BJ (cell line): Measurements from ENCODE around the gene MTA1. TPM values are rescaled to one million over a fixed set of nuclear protein-coding genes. Genes with fewer than 3 reads are reported as not detected.

ENCODE experiments used
- CTCF ChIA-PET: fragments of 350-600 bp; formaldehyde crosslinking; extraction: SDS; loops from one replicate; lab custom pipeline; 2021; ENCODE audit warnings: antibody characterized with exemption, inconsistent platforms; lab: Yijun Ruan, JAX
- POLR2A ChIA-PET: fragments of 300-600 bp; sonication (Branson Sonifier 250); formaldehyde crosslinking; extraction: SDS; loops from one replicate; lab custom pipeline; 2021; ENCODE audit warnings: antibody characterized with exemption; lab: Charles Lee
- DNase-seq: peaks from one replicate; pipeline ENCODE4 v3.0.0-alpha.2; 2011; ENCODE audit warnings: low read depth
- H3K27me3 ChIP-seq: 2 replicates; pipeline ENCODE4 v1.6.0; 2011; ENCODE audit warnings: low read length; ENCODE audit not compliant: control insufficient read depth, insufficient read depth
- H3K36me3 ChIP-seq: 2 replicates; pipeline ENCODE4 v1.5.1; 2011; ENCODE audit warnings: low read length; ENCODE audit not compliant: control insufficient read depth, insufficient read depth
- H3K4me3 ChIP-seq: 2 replicates; pipeline ENCODE4 v1.5.1; 2011; ENCODE audit warnings: low read depth, mild to moderate bottlenecking, control low read depth, low read length
- polyA plus RNA-seq: library from polyadenylated mRNA; depleted of rRNA; stranded (reverse); fragments of >200 nt; gene quantifications from 2 replicates; pipeline ENCODE4 v1.2.3, GENCODE V29; 2011
- TF ChIP-seq, protein P1 (sequence below): IDR thresholded peaks from 2 replicates; pipeline ENCODE4 v1.5.1; 2011; ENCODE audit warnings: low read depth, mild to moderate bottlenecking, control low read depth, inconsistent platforms, low read length, moderate library complexity; ENCODE audit not compliant: insufficient read depth

MTA1 gene
- polyA plus RNA-seq, 1 experiment: 48.8 TPM

DNA sequence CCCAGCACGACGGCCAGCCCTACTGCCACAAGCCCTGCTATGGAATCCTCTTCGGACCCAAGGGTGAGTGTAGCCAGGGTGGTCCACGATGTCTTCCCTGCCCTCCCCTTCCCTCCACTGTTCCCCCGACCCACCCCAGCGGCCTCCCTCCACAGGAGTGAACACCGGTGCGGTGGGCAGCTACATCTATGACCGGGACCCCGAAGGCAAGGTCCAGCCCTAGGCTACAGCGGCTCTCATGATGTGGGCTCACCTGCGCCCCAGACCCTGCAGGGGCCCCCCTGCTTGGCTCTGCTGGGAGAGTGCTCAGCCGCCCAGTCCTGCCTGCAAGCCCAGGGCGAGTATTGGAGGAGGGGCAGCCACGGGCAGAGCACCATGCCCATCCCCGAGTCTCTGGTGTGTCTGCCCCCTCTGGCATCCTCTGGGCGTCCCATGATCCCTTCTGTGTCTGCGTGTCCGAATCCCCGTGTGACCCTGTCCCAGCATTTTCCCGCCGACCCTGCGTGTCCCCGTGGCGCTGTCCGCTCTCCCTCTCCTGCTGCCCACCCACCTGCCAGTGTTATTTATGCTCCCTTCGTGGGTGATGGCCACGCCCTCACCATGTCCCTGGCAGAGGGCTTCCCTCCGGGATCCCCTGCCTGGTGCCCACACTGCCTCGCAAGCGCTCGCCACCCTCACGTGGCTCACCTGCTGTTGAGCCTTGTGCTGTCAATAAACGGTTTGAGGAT, 60.0 kb downstream of the MTA1 start:
- no peaks in the 10 kb centered on the region for H3K36me3 ChIP-seq
- DNase-seq: no peak

DNA sequence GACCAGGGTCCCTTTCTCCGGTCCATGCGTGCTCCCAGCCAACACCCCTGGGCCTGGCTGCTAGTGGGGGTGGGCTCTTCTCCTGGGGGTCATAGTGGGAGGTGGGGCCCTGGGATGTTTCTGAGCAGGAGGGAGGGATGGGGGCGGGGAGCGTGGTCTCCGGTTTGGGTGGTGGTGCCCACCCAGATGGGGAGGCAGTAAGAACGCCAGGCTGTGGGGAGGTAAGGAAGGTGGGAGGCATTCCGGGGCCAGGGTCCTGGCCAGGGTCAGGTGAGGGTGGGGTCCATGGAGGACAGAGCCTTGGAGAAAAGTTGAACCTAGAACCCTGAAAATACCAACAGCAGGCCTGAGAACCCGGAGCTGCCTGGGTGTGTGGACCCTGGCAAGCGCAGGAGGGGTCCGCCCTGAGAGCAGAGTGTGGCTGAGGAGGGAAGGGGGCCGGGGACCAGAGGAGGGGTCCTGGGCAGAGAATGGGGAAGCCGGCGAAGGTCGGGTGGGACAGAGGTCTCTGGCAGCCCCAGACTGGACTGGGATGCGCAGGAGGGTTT, 60.6 kb downstream of the MTA1 start:
- DNase-seq: no peak
- TF ChIP-seq, protein P1, sequence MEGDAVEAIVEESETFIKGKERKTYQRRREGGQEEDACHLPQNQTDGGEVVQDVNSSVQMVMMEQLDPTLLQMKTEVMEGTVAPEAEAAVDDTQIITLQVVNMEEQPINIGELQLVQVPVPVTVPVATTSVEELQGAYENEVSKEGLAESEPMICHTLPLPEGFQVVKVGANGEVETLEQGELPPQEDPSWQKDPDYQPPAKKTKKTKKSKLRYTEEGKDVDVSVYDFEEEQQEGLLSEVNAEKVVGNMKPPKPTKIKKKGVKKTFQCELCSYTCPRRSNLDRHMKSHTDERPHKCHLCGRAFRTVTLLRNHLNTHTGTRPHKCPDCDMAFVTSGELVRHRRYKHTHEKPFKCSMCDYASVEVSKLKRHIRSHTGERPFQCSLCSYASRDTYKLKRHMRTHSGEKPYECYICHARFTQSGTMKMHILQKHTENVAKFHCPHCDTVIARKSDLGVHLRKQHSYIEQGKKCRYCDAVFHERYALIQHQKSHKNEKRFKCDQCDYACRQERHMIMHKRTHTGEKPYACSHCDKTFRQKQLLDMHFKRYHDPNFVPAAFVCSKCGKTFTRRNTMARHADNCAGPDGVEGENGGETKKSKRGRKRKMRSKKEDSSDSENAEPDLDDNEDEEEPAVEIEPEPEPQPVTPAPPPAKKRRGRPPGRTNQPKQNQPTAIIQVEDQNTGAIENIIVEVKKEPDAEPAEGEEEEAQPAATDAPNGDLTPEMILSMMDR: no peak
- POLR2A ChIA-PET: no interaction called here
- CTCF ChIA-PET: interaction anchor here (0.6 to 3.3 kb wide), 19 partner anchors 8 to 255 kb away, joined by 3 to 61 read pairs (median 7); no protein-coding TSS in a partner anchor
- Histone ChIP-seq H3K27me3 (no peaks in the 10 kb centered on the region), H3K4me3 (no peak overlapping the region), H3K36me3 (no peaks in the 10 kb centered on the region)

More for the DNA sequence above, 60.0 kb downstream of the MTA1 start:
- CTCF ChIA-PET: interaction anchor here (2.7 to 2.9 kb wide), 2 partner anchors 10 to 108 kb away, joined by 25 to 61 read pairs; no protein-coding TSS in a partner anchor
- Histone ChIP-seq H3K27me3 (no peaks in the 10 kb centered on the region), H3K4me3 (no peak overlapping the region)
- POLR2A ChIA-PET: no interaction called here
- TF ChIP-seq, protein P1: no peak

DNA sequence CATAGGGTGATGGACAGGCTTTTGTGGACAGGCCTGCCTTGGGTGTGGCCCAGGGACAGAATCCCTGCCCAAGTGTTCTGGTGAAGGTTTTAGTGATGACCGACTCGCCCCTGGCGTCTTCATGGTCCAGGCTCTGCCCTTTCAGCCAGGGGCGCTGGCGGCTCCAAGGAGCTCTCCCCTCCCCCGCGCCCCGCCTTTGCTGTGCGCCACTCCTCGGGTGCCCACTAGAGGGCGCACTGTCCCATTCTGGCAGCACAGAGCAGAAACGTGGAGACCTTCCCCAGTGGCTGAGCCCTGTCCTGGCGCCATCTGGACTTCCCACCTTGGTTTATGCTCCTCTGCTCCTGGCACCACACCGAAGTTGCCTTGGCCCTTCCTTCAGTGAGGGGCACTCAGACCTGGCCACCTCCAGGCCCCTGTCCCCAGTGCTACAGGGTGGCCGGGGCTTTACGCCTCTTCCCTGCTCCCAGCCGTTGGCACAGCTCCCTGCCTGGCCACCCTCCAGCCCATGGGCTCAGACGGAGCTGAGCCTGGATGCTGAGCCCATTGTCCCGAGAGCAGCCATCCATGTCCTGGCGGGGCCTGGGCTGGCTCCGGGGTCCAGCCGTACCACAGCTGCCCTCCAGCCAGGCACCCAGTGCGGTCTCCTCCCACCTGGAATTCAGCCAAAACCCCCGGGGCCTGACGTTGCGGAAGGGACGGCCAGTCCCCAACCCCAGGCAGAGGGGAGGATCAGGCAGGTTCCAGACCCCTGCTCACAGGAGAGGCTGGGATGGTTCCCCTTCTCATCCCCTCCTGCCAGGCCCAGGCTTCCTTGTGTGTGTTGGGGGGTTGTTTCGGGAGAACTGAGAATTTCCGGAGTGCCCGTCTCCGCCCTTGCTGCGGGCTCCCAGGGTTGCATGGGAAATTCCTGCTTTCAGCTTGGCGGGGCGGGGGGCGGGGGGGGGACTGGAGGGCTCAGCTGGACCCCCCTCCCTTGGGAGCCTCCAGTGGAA, 61.5 kb downstream of the MTA1 start:
- Histone ChIP-seq H3K27me3 (0 out of 2 replicates have a peak, but pooled peaks cover 1% of the 10 kb centered on the region), H3K36me3 (no peaks in the 10 kb centered on the region), H3K4me3 (peak overlapping the region; percentile 42)
- no peak for DNase-seq
- TF ChIP-seq, protein P1: peak; percentile 99
- ChIA-PET CTCF (interaction anchor here (0.6 to 3.3 kb wide), 22 partner anchors 9 to 256 kb away, joined by 3 to 61 read pairs (median 7); no protein-coding TSS in a partner anchor), POLR2A (no interaction called here)

DNA sequence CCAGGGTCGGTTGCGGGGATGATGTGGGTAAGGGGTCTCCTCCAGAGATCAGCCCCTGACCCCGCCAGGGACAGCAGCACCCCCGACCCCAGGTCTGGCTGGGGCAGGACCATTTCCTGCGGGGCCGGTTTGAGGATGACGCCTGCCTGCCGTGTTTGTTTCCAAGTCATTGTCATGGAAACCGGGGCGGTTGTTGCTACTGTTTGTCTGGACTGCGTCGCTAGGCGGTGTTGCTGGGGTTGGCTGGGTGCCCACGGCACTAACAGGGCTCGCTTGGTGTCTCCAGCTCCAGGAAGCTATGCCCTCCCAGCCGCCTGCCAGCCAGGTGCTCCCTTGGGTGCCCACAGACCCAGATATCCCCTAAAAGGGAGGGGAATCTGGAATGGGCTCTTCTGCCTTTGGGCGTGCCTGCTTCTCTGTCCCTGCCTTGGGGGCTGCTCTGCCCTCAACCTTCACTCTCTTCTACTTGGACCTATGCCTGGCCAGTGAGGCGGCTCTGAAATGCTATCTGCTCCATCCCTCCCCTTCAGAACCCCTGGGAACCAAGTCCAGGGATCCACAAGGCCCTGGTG, 62.3 kb downstream of the MTA1 start:
- H3K27me3 ChIP-seq: peaks cover 6% of the 10 kb centered on the region; the same call in 1 of the 2 replicates
- H3K4me3 ChIP-seq: peak overlapping the region; percentile 42; the same call in 1 of the 2 replicates
- CTCF ChIA-PET: interaction anchor here (1.0 to 3.3 kb wide), 13 partner anchors 8 to 222 kb away, joined by 3 to 61 read pairs (median 7); no protein-coding TSS in a partner anchor
- peak; percentile 84 for DNase-seq
- POLR2A ChIA-PET: no interaction called here
- no peaks in the 10 kb centered on the region for H3K36me3 ChIP-seq
- TF ChIP-seq, protein P1: peak; percentile 31
